Epithelial cell of prostate (primary cell): Measurements from ENCODE around the gene WDR7.

Experiments used
- DNase-seq: peaks from one replicate; pipeline ENCODE4 v3.0.0-alpha.2; 2011; ENCODE audit warnings: low read depth, low spot score
- H3K27ac ChIP-seq: fragments of 450-650 bp; 2 replicates; pipeline ENCODE4 v1.5.1; 2017; ENCODE audit warnings: mild to moderate bottlenecking

The WDR7 gene

DNA sequence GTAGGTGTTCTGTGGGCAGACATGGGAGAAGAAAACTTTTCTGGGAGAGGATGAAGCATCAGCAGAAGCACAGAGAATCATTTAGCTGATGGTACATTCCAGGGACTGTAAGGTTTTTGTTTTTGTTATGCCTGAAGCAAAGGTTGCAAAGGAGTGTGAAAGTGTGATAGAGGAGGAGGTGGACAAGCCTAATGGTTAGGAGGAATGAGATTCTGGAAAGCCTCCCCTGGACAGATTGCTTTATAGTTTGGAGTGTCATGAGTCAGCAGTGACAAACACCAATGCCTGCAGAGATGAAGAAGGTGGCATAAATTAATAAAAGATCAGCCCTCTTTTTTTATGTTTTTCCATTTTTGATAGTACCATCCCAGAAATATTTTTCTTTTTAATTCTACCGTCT, 324.1 kb downstream of the WDR7 start:
- H3K27ac ChIP-seq: no peak overlapping the region
- DNase-seq: no peak

DNA sequence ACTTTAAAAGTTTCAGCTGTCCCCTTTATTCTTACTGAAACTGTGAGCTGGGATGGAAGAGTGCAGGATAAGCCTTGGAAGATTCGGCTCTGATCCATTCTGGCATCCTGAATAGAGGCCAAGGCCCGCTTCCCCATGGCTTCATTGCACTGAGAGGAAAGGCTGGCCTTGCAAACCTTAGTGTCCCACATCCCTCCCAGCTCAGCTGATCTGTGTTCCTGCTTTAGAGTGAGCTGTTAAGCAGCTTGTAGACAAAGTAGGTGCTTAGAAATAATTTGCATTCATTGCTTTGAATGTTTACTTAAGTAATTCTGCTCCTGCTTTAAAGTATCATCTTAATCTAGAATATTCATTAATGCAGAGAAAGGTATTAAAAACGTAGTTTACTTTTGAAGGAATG, 326.1 kb downstream of the WDR7 start:
- no peak for DNase-seq
- no peak overlapping the region for H3K27ac ChIP-seq

DNA sequence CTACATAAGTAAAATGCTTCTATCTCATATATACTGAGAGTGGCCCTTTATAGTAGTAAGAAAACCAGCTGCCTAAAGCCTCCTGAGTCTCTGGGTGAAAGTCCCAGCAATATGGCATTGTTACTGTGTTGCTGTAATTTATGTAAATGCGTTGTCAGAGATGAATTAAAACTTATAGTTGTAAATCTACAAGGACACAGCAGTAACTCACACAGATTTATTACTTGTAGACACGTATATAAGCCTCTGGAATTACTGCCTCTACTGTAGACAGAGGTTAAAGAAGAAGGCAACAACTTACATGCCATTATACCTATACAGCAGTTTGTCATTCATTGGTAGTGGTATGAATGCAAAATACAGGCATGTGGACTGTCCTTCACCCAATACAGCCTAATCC, 326.6 kb downstream of the WDR7 start:
- no peak for DNase-seq
- no peak overlapping the region for H3K27ac ChIP-seq

DNA sequence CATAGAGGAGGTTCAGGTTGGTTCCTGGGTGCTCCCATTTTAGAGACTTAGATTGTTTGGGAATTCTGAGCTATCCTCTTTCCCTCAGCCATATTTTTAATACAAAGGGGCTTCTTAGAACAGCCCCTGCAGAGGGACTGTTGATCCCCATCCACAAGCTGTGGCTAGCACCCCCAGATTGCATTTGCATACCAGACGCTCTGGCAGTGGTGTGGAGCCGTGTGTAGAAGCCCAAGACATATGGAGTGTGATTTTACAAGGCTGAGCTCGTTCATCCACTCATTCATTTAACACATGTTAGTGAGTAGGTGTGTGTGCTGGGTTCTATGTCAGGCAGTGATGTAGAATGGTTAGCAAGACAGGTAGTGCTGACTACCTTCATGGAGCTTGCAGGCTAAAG, 329.0 kb downstream of the WDR7 start:
- no peak overlapping the region for H3K27ac ChIP-seq

DNA sequence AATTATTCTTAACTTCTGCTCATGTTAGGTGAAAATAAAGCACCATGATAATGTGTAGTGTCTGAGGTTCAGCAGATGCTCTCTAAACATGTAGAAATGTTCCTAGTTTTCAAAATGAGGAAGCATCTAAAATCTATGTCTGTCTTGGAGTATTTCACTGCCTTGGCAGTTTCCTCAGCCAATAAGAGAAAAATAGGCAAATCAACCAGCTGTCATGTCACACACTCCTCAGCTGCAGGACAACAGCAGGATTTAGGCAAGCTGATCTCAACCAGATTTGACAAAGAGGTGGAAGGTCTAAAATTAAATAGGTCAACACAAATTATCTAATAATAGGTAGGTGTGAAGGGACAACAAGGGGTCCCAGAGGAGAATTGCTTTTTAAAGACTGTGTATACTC, 331.6 kb downstream of the WDR7 start:
- DNase-seq: no peak

More for the DNA sequence above, 329.0 kb downstream of the WDR7 start:
- DNase-seq: no peak

DNA sequence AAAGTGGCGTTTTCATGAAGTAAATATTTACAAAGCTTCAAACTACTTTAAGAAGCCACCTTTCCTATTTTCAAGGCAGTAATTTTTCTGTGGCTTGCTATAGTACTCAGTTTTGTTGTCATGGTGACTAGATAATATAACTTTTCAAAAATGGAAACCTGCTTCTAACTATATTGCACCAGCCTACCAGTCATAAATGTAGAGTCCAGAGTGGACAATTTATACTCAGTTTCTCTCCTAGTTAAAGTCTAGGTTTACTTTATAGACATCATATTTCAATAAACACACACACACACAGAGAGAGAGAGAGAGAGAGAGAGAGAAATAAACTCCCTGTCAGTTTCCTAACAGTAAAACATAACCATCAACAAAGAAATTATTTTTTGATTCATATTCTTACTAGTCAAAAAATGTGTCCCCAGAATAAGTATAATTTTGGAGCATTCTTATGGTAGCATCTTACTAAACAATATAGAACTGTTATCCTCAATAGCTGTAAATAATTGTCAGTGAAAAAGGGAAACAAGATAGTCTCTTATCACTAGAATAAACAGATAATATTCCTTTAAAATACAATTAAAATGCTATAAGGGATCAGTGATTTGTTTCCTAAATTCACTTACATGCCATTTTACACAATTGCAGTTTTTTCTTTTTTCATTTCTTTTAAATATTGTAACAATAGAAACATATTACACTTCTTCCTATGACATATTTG, 332.3 kb downstream of the WDR7 start:
- no peak overlapping the region for H3K27ac ChIP-seq
- no peak for DNase-seq

More for the DNA sequence above, 331.6 kb downstream of the WDR7 start:
- H3K27ac ChIP-seq: no peak overlapping the region

DNA sequence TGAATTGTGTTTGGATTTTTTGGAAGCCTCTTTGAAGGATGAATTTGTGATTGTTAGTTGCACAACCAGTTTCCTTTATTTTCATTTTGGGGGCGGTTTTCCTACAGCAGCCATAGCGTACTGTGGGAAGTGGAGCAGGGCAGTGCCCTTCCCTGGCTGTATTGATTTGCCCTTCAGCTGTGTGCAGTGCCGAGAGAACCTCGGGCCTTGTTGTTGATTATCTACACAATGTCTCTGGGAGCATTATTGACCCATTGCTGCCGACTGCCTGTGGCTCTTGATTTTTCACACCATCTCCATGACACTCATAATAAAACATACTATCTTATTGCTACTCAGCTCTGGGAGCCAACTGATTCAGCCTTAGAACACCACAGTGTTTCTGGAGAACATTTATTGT, 333.6 kb downstream of the WDR7 start:
- H3K27ac ChIP-seq: no peak overlapping the region
- DNase-seq: no peak

DNA sequence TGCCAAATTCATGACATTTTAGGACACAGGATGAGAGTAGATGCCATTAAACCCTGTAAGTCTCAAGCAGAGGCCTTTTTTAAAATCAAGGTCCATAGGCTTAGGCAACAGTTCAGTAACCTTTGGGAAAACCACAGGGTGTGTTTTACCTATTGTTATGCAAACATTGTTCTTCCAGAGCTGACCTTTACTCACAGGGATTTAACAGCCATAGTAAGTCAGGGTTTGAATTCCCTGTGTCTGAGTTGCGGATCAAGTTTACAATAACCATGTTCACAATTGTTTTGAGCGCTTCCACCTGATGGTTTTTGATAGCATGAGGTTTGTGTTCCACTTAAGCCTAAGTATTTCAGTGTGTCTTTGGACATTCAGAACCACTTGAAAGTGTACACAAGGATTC, 335.7 kb downstream of the WDR7 start:
- no peak for DNase-seq
- H3K27ac ChIP-seq: no peak overlapping the region

DNA sequence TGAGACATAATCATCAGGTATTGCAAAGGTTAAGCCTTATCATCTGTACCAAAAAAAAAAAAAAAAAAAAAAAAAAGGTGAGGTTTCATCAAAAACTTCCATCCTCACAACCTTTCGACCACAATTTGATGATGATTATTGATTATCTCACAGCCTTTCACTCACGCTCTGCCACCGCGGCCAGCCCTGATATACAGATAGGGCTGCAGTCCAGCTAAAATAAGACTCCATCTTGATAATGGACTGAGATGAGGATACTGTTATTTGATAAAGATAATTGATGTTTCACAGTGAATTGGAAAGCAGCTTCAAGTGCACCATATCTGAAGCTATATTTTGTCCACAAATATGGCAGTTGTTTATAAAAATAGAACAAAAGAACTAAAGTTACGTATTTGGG, 336.1 kb downstream of the WDR7 start:
- DNase-seq: no peak
- no peak overlapping the region for H3K27ac ChIP-seq

DNA sequence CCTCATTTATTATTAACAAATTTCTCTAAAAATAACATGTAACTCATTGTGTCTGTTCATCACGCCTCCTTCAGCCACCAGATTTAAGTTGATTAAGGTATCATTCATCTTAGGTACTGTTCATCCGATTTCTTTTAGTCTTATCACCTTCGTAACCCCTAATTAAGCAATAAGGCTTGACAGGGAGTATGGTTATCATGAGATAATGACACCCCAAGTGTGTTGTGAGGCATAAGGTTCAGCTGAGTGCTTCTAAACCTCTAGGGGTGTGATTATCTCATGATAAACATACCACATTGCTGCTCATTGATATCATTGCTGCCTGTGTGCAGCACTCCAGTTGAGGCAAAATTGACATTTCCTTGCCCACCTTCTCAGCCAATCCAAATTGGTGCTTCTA, 336.9 kb downstream of the WDR7 start:
- no peak overlapping the region for H3K27ac ChIP-seq
- no peak for DNase-seq

DNA sequence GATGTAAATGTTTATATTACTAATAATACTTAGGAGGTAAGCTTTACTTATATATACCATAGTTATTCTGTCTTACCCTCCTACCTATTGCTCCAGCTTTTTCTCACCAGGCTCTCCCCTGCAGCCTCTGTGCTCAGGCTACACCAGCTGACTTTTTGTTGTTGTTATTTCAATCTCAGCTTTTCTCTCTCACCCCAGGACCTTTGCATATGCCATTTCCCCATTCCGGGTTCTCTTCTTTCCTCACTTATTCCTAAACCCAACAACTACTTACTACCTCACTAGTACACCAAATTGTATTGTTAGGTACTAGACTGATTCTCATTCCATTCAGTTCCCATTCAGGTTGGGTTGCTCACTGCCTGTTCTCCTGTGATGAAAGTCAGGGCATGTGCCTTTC, 339.5 kb downstream of the WDR7 start:
- H3K27ac ChIP-seq: no peak overlapping the region

DNA sequence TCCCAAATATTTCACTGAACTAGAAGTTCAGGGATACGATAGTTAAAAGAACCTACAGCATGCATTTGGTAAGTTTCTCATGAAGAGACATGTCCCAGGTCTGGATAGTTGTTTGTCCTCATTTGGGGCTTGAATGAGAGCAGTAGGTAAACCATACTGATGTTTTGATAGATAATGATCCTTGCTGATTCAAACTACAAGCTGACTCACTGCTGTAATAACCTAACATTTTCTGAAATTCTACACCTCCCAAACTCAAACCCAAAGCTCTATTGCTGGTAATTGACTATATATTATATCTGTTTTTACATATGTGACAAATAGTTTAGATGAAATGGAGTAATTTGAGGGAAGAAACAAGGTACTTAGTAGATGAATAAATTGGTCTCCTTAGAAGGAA, 341.6 kb downstream of the WDR7 start:
- H3K27ac ChIP-seq: peak overlapping the region; percentile 2
- peak; percentile 27 for DNase-seq

More for the DNA sequence above, 339.5 kb downstream of the WDR7 start:
- no peak for DNase-seq

DNA sequence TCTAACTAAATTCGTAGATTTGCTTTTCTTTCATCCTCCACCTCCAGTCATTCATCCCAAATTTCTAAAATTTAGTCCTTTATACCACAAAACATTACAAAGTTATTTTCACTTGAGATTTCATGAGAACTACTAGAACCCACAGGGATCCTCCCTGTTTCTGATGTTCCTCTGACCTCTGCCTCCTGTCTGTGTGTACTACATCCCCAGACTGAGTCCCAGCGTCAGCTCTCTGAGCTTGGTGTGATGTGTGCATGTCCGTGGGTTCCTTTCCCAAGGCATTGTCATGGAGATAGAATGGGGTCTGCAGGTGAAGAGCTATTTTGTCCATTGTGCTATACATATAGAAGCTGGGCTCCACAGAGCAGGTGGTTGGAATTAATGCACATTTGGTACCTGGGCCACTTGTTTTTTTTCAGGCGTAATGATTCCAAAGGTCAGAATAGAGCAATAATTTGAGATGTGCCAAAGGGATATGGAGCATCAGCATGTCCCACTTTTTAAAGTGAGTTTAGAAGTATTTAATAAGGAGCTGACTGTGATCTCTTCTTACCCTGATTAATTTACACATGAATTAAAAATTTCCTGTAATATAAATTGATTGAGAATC, 344.5 kb downstream of the WDR7 start:
- H3K27ac ChIP-seq: no peak overlapping the region
- no peak for DNase-seq

DNA sequence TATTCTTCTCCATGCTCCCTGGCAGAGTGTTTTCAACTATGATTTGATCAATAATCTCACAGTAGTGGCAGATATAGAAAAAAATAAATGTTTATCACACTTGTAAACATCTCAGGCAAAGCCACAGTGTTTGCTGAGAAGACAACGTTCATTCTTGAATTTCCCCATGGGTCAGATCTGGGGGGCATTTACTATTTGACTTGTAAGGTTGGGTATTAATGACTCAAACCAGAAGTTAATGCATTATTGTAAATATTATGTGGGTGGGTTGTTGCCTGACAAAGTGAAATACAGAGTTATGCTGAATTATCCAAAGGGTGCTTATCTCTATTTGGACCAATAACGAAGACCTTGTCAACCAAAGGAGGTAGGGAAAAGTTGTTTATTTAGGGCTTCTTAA, 346.0 kb downstream of the WDR7 start:
- no peak overlapping the region for H3K27ac ChIP-seq
- no peak for DNase-seq

DNA sequence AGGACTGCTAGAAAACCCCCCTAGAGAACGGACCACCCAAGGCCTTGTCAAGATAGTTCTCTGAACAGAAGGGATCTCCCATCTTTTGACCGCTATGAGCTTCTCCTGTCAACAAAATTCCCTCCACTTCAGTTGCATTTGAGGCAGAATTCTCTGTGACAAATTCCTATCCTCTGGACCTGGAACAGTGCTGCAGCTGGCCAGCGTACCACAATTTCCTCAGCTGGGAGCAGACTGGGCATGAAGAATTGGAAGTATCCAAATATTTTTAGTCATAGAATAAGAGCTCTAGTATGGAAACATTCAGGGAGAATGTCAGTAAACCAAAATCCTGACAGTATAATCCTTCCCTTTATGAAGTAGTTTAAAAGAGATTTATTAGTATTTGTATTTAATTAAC, 348.7 kb downstream of the WDR7 start:
- H3K27ac ChIP-seq: no peak overlapping the region
- no peak for DNase-seq

DNA sequence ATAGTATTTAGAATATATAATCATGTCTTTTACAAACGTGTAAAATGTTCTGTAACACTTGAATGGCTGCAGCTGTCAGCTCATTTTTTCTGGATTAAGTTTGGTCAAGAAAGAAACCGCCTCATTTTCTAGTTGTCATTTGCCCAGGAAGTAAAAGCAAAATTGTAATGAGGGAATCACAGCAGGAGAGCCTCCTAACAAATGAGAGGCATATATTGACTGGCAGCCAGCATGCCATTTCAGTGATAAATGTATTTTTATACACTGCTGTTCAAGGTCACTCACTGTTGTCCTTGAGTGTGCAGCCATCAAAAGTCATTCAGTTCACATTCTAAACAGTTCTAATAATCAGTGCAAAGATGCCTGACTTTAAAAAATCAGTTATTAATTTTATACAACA, 351.5 kb downstream of the WDR7 start:
- no peak for DNase-seq
- H3K27ac ChIP-seq: no peak overlapping the region

DNA sequence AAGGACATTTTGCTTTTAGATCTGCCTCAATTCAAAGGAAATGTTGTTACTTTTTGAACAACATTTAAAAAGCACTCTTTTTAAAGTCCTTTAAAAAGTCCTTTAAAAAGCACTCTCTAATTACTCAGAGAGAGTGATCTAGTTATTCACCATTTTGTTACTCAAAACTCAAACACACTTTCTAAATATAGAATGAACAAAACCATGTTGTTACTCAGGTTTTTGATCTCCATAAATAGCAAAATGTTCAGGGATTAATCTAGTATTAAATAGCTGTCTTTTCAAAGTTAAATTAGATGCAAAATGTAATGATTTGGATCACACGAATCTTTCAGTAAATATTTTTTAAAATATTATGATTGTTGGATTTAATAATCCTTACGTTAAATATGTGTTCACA, 352.2 kb downstream of the WDR7 start:
- no peak overlapping the region for H3K27ac ChIP-seq
- no peak for DNase-seq

DNA sequence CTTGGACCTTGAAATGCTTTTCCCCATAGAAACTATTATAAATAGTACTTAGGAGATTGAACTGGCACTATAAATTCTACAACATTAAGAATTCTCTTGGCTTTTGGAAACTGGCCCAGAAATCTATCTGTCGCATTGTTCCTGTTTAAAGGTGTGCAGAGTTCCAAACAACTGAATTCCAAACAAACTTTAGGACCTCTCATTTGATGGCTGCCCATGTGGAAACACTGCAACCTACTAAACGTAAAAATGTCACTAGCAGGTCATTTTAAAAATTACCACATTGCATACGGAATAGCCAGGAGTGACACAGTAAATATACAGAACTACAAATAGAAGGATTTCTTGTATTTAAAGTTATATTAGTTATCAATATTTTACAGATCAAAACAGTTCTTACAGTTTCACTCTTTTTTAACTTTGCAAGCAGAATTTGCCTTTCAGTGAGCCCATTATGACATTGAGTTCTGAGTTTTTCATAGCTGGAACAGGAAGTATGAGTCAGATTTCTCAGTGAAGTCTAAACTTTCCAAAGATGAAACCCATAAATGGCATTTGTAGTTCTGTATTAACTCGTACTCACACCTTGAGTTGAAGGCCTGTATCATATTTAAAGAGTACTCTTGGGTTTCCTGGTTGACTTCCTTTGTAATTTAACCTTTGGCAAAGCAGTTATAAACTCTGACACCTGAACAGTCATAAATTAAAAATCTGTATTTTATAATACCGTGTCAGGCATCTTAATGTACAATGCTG, 353.4 kb downstream of the WDR7 start:
- H3K27ac ChIP-seq: peak overlapping the region; percentile 42
- peak; percentile 26 for DNase-seq

DNA sequence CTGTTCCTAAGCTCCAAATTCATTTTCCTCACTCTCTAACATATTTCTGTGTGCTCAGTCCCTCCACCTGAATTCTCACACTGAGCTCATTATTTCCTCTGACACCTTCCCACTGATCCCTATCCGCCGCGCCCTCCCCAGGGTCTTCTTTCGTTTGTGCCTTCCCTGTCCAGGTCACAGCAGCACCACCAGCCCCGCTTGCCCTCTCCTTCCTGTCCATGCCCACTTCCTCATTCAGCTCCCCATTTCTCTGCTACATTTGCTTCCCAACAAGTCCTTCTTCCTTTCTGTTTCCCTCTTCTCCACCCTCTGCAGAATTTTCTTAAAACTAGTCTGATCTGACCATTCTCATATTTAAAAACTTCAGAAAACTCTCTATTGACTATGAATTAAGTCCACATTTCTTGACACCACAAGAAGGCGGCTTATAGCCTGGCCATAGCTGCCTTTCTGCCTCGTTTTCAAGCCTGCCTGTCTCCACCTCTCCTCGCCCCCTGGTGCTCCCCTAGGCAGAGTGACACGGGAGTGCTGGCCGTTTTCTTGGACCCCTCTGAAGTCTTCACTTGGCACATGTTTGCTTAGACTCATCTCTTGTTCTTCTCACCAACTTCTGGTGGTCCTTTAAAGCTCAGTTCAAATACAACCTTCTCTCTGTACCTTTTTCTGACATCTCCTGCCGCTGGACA, 357.0 kb downstream of the WDR7 start:
- H3K27ac ChIP-seq: no peak overlapping the region
- DNase-seq: no peak

DNA sequence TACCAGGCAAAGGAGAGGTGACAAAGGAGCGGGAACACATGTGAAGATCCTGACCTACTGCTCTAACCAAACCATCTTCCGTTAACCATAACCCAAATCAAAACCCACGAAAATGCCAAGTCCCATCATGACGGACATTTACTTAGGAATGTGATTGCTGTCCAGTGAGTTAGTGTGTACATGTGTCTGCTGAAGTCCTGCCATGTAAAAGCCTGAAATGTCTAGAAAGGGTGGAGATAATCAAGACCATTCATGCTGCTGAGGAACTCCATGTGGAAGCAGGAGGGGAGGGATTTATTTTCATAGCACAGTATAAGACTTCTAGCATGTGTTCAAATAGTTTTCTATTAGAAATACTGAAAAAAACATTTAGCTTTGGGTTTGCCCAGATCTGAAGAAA, 358.7 kb downstream of the WDR7 start:
- no peak overlapping the region for H3K27ac ChIP-seq
- DNase-seq: no peak
